Chondrocyte (in vitro differentiated cells): ENCODE measurements around the gene RER1. TPM values are rescaled to one million over a fixed set of nuclear protein-coding genes. Genes with fewer than 3 reads are reported as not detected.

Experiments
- DNase-seq: peaks from one replicate; pipeline ENCODE4 v3.0.0; 2021; ENCODE audit warnings: mixed read lengths, low spot score
- H3K27ac Mint-ChIP-seq: one replicate; pipeline ENCODE4 v1.8.0; 2021; ENCODE audit warnings: mild to moderate bottlenecking, moderate library complexity, mixed read lengths; ENCODE audit not compliant: unreplicated experiment
- H3K27me3 Mint-ChIP-seq: 2 replicates; pipeline ENCODE4 v1.8.0; 2021; ENCODE audit warnings: low read depth, mixed read lengths
- H3K36me3 Mint-ChIP-seq: 2 replicates; pipeline ENCODE4 v1.8.0; 2021; ENCODE audit warnings: low read depth, mixed read lengths
- H3K4me1 Mint-ChIP-seq: 2 replicates; pipeline ENCODE4 v1.8.0; 2021; ENCODE audit warnings: low read depth, mild to moderate bottlenecking, mixed read lengths
- H3K4me3 Mint-ChIP-seq: one replicate; pipeline ENCODE4 v1.8.0; 2021; ENCODE audit warnings: mild to moderate bottlenecking, moderate library complexity, mixed read lengths; ENCODE audit not compliant: unreplicated experiment
- H3K9me3 Mint-ChIP-seq: 2 replicates; pipeline ENCODE4 v1.8.0; 2021; ENCODE audit warnings: low read depth, mixed read lengths
- total RNA-seq: library from RNA; stranded (reverse); gene quantifications from 3 replicates; pipeline ENCODE4 v1.2.1, GENCODE V29; 2021
- TF ChIP-seq, protein P1 (sequence below): fragments of 200-600 bp; sonication (generic); IDR thresholded peaks from 2 replicates; pipeline ENCODE4 v1.5.0; 2021; ENCODE audit warnings: antibody characterized with exemption, mild to moderate bottlenecking, moderate library complexity

RER1 gene
- total RNA-seq, 1 donor from 2014 or later = 158 TPM

DNA sequence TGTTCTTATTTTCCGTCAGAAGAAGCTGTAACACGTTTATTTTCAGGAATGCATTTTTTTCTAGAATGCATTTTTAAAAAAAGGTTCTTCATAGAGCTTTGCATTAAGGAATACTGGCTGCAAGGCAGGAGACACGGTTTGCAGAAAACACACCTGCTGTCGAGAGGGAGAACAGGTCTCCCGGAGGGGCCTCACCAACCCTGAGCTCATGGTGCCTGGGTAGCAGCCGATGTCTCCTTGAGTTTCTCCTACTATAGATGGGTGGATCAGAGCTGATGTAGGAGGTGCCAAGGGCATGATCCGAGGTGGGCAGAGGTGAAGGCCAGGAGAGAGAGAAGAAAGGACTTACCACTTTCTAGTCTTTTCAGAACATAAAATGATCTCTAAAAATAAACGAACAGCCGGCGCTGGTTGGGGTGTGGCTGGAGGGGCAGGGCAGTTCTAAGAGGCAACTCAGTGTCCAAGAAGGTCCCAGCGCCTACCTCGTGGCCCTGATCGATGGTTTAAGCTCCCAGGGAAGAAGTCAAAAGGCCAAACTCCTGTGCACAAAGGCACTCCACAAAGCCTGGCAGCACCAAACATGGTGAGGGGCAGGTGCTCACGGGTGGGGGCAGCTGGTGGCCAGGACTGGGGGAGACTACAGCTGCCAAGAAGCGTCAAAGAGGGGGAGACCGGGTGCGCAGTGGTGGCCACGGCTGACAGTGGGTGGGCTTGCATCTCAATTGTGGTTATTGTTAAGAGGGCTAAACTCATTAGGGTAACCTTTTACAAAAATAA, 12.5 kb upstream of the RER1 start:
- Mint-ChIP-seq H3K27me3 (no peaks in the 10 kb centered on the region), H3K4me1 (no peaks in the 10 kb centered on the region), H3K4me3 (no peak overlapping the region), H3K36me3 (no peaks in the 10 kb centered on the region), H3K9me3 (no peaks in the 10 kb centered on the region), H3K27ac (no peak overlapping the region)
- TF ChIP-seq, protein P1, sequence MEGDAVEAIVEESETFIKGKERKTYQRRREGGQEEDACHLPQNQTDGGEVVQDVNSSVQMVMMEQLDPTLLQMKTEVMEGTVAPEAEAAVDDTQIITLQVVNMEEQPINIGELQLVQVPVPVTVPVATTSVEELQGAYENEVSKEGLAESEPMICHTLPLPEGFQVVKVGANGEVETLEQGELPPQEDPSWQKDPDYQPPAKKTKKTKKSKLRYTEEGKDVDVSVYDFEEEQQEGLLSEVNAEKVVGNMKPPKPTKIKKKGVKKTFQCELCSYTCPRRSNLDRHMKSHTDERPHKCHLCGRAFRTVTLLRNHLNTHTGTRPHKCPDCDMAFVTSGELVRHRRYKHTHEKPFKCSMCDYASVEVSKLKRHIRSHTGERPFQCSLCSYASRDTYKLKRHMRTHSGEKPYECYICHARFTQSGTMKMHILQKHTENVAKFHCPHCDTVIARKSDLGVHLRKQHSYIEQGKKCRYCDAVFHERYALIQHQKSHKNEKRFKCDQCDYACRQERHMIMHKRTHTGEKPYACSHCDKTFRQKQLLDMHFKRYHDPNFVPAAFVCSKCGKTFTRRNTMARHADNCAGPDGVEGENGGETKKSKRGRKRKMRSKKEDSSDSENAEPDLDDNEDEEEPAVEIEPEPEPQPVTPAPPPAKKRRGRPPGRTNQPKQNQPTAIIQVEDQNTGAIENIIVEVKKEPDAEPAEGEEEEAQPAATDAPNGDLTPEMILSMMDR = no peak
- peak; percentile 47 for DNase-seq

DNA sequence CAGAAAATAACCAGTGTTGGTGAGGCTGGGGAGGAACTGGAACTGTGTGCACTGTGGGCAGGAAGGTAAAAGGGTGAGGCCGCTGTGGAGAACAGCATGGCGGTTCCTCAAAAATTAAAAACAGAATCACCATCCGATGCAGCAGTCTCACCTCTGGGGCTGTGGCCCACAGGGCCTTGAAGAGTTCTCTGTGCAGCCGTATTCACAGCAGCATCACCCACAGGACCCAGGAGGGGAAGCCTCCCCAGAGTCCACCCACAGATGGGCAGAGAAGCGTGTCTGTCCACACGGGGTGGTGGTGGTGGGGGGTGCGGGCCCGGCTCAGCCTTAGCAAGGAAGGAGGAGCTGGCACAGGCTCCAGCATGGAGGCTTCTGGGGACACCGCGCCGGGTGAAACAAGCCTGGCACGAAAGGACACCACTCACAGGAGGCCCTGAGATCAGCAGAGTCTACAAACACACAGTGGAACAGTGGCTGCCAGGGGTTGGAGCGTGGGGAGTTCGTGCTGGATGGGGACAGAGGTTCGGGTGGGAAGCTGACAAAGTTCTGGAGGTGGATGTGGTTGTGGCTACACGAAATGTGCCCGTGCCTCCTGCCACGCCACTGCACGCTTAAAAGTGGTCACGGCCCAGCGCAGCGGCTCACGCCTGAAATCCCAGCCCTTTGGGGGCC, 11.8 kb upstream of the RER1 start:
- Mint-ChIP-seq H3K4me1 (no peaks in the 10 kb centered on the region), H3K27ac (no peak overlapping the region), H3K9me3 (no peaks in the 10 kb centered on the region), H3K36me3 (no peaks in the 10 kb centered on the region), H3K4me3 (no peak overlapping the region), H3K27me3 (no peaks in the 10 kb centered on the region)
- TF ChIP-seq, protein P1 = no peak
- DNase-seq = peak; percentile 88

DNA sequence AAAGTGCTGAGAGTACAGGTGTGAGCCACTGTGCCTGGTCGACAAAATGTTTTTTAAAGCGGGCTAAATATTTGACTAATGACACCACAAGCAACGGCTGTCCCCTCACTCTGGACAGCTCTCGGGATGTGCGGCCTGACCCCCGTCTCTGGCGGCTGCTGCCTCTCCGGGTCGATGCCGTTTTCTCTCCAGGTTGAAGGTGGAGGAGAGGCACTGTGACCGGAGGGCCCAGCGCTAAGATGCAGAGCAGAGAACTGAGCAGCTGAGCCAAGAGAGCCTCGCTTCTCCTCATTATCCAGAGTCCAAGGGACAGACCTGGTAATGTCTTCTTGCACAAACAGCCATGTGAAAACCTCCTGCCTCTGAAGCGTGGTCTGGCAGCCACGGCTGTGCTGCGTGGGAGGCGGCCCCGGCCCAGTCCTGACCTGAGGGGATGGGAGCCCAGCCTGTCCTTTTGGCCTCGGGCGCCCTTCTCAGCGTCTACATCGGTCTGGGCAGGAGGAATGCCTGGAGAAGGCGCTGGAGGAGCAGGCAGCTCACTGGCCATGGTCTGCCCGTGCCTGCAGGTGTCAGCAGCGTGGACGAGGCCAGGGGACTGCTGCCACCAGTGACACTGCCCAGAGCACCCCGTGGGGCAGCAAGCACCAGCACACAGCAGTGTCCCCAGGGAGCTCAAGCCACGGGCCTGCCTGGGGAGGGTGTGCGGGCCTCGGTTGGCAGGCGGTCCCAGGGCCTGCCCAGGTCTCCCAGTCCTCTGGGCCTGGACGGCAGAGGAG, 10.6 kb upstream of the RER1 start:
- DNase-seq = peak; percentile 82
- no peak overlapping the region for H3K4me3 Mint-ChIP-seq
- H3K27ac Mint-ChIP-seq = no peak overlapping the region
- TF ChIP-seq, protein P1 = no peak
- no peaks in the 10 kb centered on the region for H3K36me3 Mint-ChIP-seq
- no peaks in the 10 kb centered on the region for H3K9me3 Mint-ChIP-seq
- H3K4me1 Mint-ChIP-seq = no peaks in the 10 kb centered on the region
- H3K27me3 Mint-ChIP-seq = no peaks in the 10 kb centered on the region

DNA sequence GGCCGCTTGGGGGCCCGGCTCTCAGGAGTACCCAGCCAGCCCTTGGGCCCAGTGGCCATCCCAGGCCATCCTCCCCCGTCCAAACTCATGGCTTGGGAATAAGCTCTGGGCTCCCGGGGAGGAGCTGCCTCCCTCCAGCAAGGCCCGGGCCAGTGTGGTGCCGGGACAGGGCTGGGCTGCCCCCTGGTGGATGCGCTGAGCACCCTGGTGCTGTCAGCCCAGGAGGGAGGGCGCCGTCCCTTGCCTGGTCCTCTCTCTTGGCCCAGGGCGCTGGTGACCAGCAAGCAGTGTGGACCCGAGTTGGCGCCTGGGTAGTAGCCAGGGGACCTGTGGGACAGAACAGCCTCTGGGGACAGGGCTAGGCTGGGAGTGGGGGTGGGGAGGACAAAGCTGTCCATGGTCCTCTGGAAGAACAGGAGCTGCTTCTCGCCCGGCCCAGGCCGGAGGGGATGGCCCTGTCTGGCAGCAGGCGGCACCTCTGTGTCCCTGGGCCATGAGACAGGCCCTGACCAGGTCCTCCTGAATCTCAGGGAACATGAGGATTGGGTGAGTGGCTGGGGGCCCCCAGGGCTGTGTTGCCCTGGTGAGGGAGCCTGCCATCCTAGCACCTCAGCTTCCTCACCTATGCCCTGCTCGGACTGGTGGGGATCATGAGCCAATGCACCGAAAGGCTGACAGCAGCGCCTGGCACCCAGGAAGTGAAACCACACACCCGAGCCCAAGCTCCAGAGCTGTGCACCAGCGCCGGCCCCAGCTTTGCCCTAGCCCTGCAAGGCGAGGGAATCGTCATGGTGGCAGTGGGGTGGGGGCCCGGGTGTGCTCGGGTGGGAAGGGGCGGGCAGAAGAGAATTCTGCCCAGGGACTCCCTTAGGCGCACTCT, 9.7 kb upstream of the RER1 start:
- Mint-ChIP-seq H3K4me3 (no peak overlapping the region), H3K27ac (no peak overlapping the region), H3K27me3 (no peaks in the 10 kb centered on the region), H3K36me3 (no peaks in the 10 kb centered on the region), H3K4me1 (no peaks in the 10 kb centered on the region), H3K9me3 (no peaks in the 10 kb centered on the region)
- peak; percentile 97 for DNase-seq
- TF ChIP-seq, protein P1 = peak; percentile 95
